ENCODE data around the gene MTPN. TPM values are rescaled to one million over a fixed set of nuclear protein-coding genes. Genes with fewer than 3 reads are reported as not detected.

MTPN gene
- total RNA-seq, 4 donors from 2014 or later: 76.6 to 80.2 (median 79.0) TPM

- ATAC-seq: no peak
- TF ChIP-seq POLR2AphosphoS5 (IDR thresholded peaks at IDR 0.05): no peak
- no peak for TF ChIP-seq EP300 (IDR thresholded peaks at IDR 0.05)
- TF ChIP-seq CTCF (IDR thresholded peaks at IDR 0.05): no peak
- no peak for TF ChIP-seq POLR2A (IDR thresholded peaks at IDR 0.05)
These were observed 49.0 kb downstream of the MTPN start for GRCh38 chr7:135928136-135928535.

GRCh38 chr7:135925210-135925609 is 51.9 kb downstream of the MTPN start:
- ATAC-seq: no peak
- peaks cover 0 to 31% of the 10 kb centered on the region in 2 donors for H3K36me3 ChIP-seq
- H3K27me3 ChIP-seq: no peaks in the 10 kb centered on the region
- no peaks in the 10 kb centered on the region for H3K9me3 ChIP-seq
- no peak overlapping the region for H3K27ac ChIP-seq
- H3K4me3 ChIP-seq: no peak overlapping the region
- 66% methylated on average over 3 of the region's 3 CpGs; no CpG with 5 or more reads in 1 of the 2 donors for WGBS, 2 donors (ENCODE audit: low coverage in 1 of 2)
- TF ChIP-seq POLR2A (IDR thresholded peaks at IDR 0.05) (no peak), CTCF (IDR thresholded peaks at IDR 0.05) (no peak), EP300 (IDR thresholded peaks at IDR 0.05) (no peak), POLR2AphosphoS5 (IDR thresholded peaks at IDR 0.05) (no peak)
- peaks cover 0 to 17% (median 0%) of the 10 kb centered on the region in 3 donors for H3K4me1 ChIP-seq

More at GRCh38 chr7:135928136-135928535, 49.0 kb downstream of the MTPN start:
- Histone ChIP-seq H3K9me3 (no peaks in the 10 kb centered on the region), H3K27ac (no peak overlapping the region), H3K36me3 (peaks cover 0 to 31% of the 10 kb centered on the region in 2 donors), H3K4me3 (no peak overlapping the region), H3K27me3 (no peaks in the 10 kb centered on the region), H3K4me1 (peaks cover 0 to 37% (median 5%) of the 10 kb centered on the region in 3 donors)

- WGBS, 2 donors (ENCODE audit: low coverage in 1 of 2): 94% methylated on average over 3 of the region's 3 CpGs; no CpG with 5 or more reads in 1 of the 2 donors
- TF ChIP-seq EP300 (IDR thresholded peaks at IDR 0.05): no peak
- TF ChIP-seq POLR2AphosphoS5 (IDR thresholded peaks at IDR 0.05): no peak
- TF ChIP-seq POLR2A (IDR thresholded peaks at IDR 0.05): no peak
- no peak for TF ChIP-seq CTCF (IDR thresholded peaks at IDR 0.05)
- ATAC-seq: no peak
- H3K27ac ChIP-seq: no peak overlapping the region
- no peaks in the 10 kb centered on the region for H3K27me3 ChIP-seq
- peaks cover 0 to 25% of the 10 kb centered on the region in 2 donors for H3K36me3 ChIP-seq
- peaks cover 0 to 8% (median 0%) of the 10 kb centered on the region in 3 donors for H3K4me1 ChIP-seq
- no peak overlapping the region for H3K4me3 ChIP-seq
- no peaks in the 10 kb centered on the region for H3K9me3 ChIP-seq
These were observed 52.9 kb downstream of the MTPN start for GRCh38 chr7:135924302-135924701.

- Histone ChIP-seq H3K27me3 (no peaks in the 10 kb centered on the region), H3K9me3 (no peaks in the 10 kb centered on the region), H3K27ac (no peak overlapping the region), H3K36me3 (peaks cover 0 to 7% of the 10 kb centered on the region in 2 donors), H3K4me3 (no peak overlapping the region), H3K4me1 (no peaks in the 10 kb centered on the region)
- no peak for TF ChIP-seq EP300 (IDR thresholded peaks at IDR 0.05)
- no peak for TF ChIP-seq POLR2A (IDR thresholded peaks at IDR 0.05)
- no peak for TF ChIP-seq CTCF (IDR thresholded peaks at IDR 0.05)
- no peak for TF ChIP-seq POLR2AphosphoS5 (IDR thresholded peaks at IDR 0.05)
- ATAC-seq: no peak
- 94 to 100% methylated on average over 3 of the region's 3 CpGs for WGBS, 2 donors (ENCODE audit: low coverage in 1 of 2)
These were observed 54.9 kb downstream of the MTPN start for GRCh38 chr7:135922263-135922662.

- no peak for ATAC-seq
- Histone ChIP-seq H3K36me3 (no peaks in the 10 kb centered on the region), H3K4me1 (no peaks in the 10 kb centered on the region), H3K9me3 (no peaks in the 10 kb centered on the region), H3K4me3 (no peak overlapping the region), H3K27me3 (no peaks in the 10 kb centered on the region), H3K27ac (no peak overlapping the region)
- TF ChIP-seq EP300 (IDR thresholded peaks at IDR 0.05) (no peak), CTCF (IDR thresholded peaks at IDR 0.05) (no peak), POLR2A (IDR thresholded peaks at IDR 0.05) (no peak), POLR2AphosphoS5 (IDR thresholded peaks at IDR 0.05) (no peak)
- WGBS, 2 donors (ENCODE audit: low coverage in 1 of 2): 89 to 100% methylated on average over 3 to 4 of the region's 7 CpGs
These were observed 56.7 kb downstream of the MTPN start for GRCh38 chr7:135920478-135920877.

Data from gastroesophageal sphincter (tissue), 4 donors.